Stimulated activated CD8-positive, alpha-beta memory T cell treated with anti-CD3 and anti-CD28 coated beads, Interleukin-7, amount 100 ng/mL, for 48 hours (primary cell): Measurements from ENCODE around the gene RUFY4.

Experiments used
- DNase-seq, 2 donors: peaks; one replicate each; pipeline ENCODE4 v3.0.0-alpha.2; 2020; ENCODE audit warnings: low read depth in 1 of 2; ENCODE audit errors: extremely low read depth in 1 of 2

The RUFY4 gene

GRCh38 chr2:218060118-218060517 is 8.9 kb upstream of the RUFY4 start:
- DNase-seq: no peak

- DNase-seq: no peak
Observed at GRCh38 chr2:218060950-218061660, 7.9 kb upstream of the RUFY4 start.

- no peak for DNase-seq
Observed at GRCh38 chr2:218063486-218063885, 5.6 kb upstream of the RUFY4 start.

GRCh38 chr2:218063896-218064295 is 5.2 kb upstream of the RUFY4 start:
- DNase-seq: no peak

GRCh38 chr2:218065239-218066006 is 3.6 kb upstream of the RUFY4 start:
- DNase-seq: no peak

- no peak for DNase-seq
Observed at GRCh38 chr2:218066926-218067515, 2.0 kb upstream of the RUFY4 start.

GRCh38 chr2:218067523-218067922 is 1.5 kb upstream of the RUFY4 start:
- no peak for DNase-seq

- DNase-seq: no peak
Observed at GRCh38 chr2:218069606-218070300, 700 bp downstream of the RUFY4 start.

- DNase-seq: no peak
Observed at GRCh38 chr2:218070587-218070986, 1.5 kb downstream of the RUFY4 start.

- no peak for DNase-seq
Observed at GRCh38 chr2:218071218-218071937, 2.3 kb downstream of the RUFY4 start.

GRCh38 chr2:218072002-218072401 is 2.9 kb downstream of the RUFY4 start:
- DNase-seq: no peak

- DNase-seq: no peak
Observed at GRCh38 chr2:218072478-218073024, 3.5 kb downstream of the RUFY4 start.

- DNase-seq: no peak
Observed at GRCh38 chr2:218073185-218073584, 4.1 kb downstream of the RUFY4 start.

GRCh38 chr2:218074031-218074430 is 5.0 kb downstream of the RUFY4 start:
- DNase-seq: no peak

GRCh38 chr2:218075975-218076811 is 7.1 kb downstream of the RUFY4 start:
- DNase-seq: no peak

- DNase-seq: no peak
Observed at GRCh38 chr2:218077464-218078216, 8.6 kb downstream of the RUFY4 start.

GRCh38 chr2:218079943-218080913 is 11.2 kb downstream of the RUFY4 start:
- no peak for DNase-seq

- DNase-seq: no peak
Observed at GRCh38 chr2:218081063-218081462, 12.0 kb downstream of the RUFY4 start.
